GM12865 (cell line): ENCODE results near the gene TAF13.

Experiments
- DNase-seq: peaks from one replicate; pipeline ENCODE4 v3.0.0; 2010; ENCODE audit warnings: low read depth
- H3K4me3 ChIP-seq: 2 replicates; pipeline ENCODE4 v1.5.1; 2011; ENCODE audit warnings: mild to moderate bottlenecking, low read depth, low read length, control low read depth
- CTCF ChIP-seq: IDR thresholded peaks from 2 replicates; pipeline ENCODE4 v1.5.1; 2011; ENCODE audit warnings: low read length, control low read depth, low read depth, inconsistent platforms; ENCODE audit not compliant: insufficient read depth; ENCODE audit errors: missing control alignments

The TAF13 gene

GRCh38 chr1:109017134-109017533 is 58.7 kb downstream of the TAF13 start:
- H3K4me3 ChIP-seq, result no peak overlapping the region
- no peak for TF ChIP-seq CTCF
- no peak for DNase-seq
